Measurements from ENCODE around the gene GLTP. TPM values are rescaled to one million over a fixed set of nuclear protein-coding genes. Genes with fewer than 3 reads are reported as not detected.

Gene GLTP
- total and polyA plus RNA-seq, 2 of the 13 experiments (the other 11 are each of a cell fraction or from before 2014, with no cell fraction given): 10.7 to 12.9 TPM

DNA sequence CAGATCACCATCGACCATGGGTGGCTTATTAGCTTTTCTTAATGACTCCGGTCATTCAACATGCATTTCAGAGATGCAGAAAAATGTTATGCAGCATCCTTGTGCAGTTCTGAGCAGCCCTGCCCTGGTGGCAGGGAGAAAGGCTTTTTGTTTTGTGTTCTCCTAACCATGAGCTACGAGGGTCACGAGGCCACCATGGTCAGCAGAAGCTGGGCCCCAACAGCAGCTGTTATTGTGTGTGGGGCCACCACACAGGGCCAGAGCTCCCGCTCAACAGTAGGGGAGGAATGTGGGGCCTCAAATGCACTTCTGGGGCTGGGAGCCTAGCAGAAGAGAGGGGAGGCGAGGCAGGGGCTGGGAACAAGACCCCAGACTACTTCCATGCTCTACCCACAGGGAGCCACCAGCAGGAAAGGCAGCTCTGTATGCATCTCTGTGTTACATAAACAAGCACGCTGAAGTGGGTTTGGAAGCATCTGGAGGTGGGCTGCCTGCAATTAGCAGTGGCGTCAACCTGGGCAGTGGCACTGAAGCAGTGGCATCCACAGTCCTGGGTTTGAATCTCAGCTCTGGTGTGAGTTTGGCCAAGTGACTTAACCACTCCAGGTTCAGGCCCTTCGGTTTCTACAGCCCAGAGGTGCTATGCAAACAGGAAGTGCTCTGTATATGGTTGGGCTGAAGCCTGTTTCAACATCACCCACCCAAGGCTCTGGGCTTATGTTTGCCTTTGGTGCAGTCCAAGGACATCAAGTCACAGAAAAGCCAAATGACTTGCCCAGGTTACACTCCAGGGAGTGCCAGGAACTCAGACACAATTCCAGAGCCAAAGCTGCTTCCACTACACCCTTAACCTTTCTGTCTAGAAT is 16.3 kb downstream of the GLTP start (continued):
- TF ChIP-seq ZNF878 (CRISPR knock-in tag; IDR thresholded peaks at IDR 0.05): peak; percentile 49; the same call in 1 of the 2 replicates
- TF ChIP-seq, protein P1, sequence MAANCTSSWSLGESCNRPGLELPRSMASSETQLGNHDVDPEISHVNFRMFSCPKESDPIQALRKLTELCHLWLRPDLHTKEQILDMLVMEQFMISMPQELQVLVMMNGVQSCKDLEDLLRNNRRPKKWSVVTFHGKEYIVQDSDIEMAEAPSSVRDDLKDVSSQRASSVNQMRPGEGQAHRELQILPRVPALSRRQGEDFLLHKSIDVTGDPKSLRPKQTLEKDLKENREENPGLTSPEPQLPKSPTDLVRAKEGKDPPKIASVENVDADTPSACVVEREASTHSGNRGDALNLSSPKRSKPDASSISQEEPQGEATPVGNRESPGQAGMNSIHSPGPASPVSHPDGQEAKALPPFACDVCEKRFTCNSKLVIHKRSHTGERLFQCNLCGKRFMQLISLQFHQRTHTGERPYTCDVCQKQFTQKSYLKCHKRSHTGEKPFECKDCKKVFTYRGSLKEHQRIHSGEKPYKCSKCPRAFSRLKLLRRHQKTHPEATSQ (CRISPR knock-in tag; IDR thresholded peaks at IDR 0.05; ENCODE audit: borderline replicate concordance): peak; percentile 79; the same call in 1 of the 2 replicates
- 0 out of 2 replicates have a peak, but pooled peaks have one; percentile 37 for TF ChIP-seq SIX4 (CRISPR knock-in tag; IDR thresholded peaks at IDR 0.05)
- TF ChIP-seq, protein P2, sequence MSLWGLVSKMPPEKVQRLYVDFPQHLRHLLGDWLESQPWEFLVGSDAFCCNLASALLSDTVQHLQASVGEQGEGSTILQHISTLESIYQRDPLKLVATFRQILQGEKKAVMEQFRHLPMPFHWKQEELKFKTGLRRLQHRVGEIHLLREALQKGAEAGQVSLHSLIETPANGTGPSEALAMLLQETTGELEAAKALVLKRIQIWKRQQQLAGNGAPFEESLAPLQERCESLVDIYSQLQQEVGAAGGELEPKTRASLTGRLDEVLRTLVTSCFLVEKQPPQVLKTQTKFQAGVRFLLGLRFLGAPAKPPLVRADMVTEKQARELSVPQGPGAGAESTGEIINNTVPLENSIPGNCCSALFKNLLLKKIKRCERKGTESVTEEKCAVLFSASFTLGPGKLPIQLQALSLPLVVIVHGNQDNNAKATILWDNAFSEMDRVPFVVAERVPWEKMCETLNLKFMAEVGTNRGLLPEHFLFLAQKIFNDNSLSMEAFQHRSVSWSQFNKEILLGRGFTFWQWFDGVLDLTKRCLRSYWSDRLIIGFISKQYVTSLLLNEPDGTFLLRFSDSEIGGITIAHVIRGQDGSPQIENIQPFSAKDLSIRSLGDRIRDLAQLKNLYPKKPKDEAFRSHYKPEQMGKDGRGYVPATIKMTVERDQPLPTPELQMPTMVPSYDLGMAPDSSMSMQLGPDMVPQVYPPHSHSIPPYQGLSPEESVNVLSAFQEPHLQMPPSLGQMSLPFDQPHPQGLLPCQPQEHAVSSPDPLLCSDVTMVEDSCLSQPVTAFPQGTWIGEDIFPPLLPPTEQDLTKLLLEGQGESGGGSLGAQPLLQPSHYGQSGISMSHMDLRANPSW (CRISPR knock-in tag; IDR thresholded peaks at IDR 0.05; ENCODE audit: borderline replicate concordance): peak; percentile 71; the same call in 1 of the 2 replicates
- TF ChIP-seq ZSCAN22 (CRISPR knock-in tag; IDR thresholded peaks at IDR 0.05): no peak
- TF ChIP-seq MZF1 (CRISPR knock-in tag; IDR thresholded peaks at IDR 0.05; ENCODE audit: borderline replicate concordance): no peak
- no peak for TF ChIP-seq PLRG1 (conservative IDR thresholded peaks at IDR 0.05)
- no peak for TF ChIP-seq SOX6 (IDR thresholded peaks at IDR 0.05)
- peak; percentile 90 for TF ChIP-seq SOX6 (CRISPR knock-in tag; IDR thresholded peaks at IDR 0.05)
- TF ChIP-seq TARDBP (CRISPR knock-in tag; IDR thresholded peaks at IDR 0.05): peak; percentile 87
- TF ChIP-seq, protein P3, sequence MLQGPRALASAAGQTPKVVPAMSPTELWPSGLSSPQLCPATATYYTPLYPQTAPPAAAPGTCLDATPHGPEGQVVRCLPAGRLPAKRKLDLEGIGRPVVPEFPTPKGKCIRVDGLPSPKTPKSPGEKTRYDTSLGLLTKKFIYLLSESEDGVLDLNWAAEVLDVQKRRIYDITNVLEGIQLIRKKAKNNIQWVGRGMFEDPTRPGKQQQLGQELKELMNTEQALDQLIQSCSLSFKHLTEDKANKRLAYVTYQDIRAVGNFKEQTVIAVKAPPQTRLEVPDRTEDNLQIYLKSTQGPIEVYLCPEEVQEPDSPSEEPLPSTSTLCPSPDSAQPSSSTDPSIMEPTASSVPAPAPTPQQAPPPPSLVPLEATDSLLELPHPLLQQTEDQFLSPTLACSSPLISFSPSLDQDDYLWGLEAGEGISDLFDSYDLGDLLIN (CRISPR knock-in tag; IDR thresholded peaks at IDR 0.05; ENCODE audit: borderline replicate concordance): no peak
- TF ChIP-seq ELF3 (CRISPR knock-in tag; IDR thresholded peaks at IDR 0.05): peak; percentile 95
- TF ChIP-seq SNAPC2 (CRISPR knock-in tag; IDR thresholded peaks at IDR 0.05): peak; percentile 85; the same call in 1 of the 2 replicates
- TF ChIP-seq RFXANK (CRISPR knock-in tag; IDR thresholded peaks at IDR 0.05): no peak
- no peak for TF ChIP-seq CHCHD3 (CRISPR knock-in tag; IDR thresholded peaks at IDR 0.05)
- TF ChIP-seq ZNF678 (CRISPR knock-in tag; IDR thresholded peaks at IDR 0.05): no peak
- no peak for TF ChIP-seq NRL (CRISPR knock-in tag; IDR thresholded peaks at IDR 0.05; ENCODE audit: borderline replicate concordance)
- TF ChIP-seq, protein P4, sequence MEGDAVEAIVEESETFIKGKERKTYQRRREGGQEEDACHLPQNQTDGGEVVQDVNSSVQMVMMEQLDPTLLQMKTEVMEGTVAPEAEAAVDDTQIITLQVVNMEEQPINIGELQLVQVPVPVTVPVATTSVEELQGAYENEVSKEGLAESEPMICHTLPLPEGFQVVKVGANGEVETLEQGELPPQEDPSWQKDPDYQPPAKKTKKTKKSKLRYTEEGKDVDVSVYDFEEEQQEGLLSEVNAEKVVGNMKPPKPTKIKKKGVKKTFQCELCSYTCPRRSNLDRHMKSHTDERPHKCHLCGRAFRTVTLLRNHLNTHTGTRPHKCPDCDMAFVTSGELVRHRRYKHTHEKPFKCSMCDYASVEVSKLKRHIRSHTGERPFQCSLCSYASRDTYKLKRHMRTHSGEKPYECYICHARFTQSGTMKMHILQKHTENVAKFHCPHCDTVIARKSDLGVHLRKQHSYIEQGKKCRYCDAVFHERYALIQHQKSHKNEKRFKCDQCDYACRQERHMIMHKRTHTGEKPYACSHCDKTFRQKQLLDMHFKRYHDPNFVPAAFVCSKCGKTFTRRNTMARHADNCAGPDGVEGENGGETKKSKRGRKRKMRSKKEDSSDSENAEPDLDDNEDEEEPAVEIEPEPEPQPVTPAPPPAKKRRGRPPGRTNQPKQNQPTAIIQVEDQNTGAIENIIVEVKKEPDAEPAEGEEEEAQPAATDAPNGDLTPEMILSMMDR (CRISPR knock-in tag; IDR thresholded peaks at IDR 0.05): no peak
- no peak for TF ChIP-seq RBFOX2 (IDR thresholded peaks at IDR 0.05; ENCODE audit: low read depth, low read length)
- TF ChIP-seq ETV6 (CRISPR knock-in tag; conservative IDR thresholded peaks at IDR 0.05): no peak
- no peak for TF ChIP-seq BRCA1 (CRISPR knock-in tag; IDR thresholded peaks at IDR 0.05)
- TF ChIP-seq ZNF589 (CRISPR knock-in tag; conservative IDR thresholded peaks at IDR 0.05): no peak
- TF ChIP-seq ZNF33A (CRISPR knock-in tag; IDR thresholded peaks at IDR 0.05; ENCODE audit: borderline replicate concordance): no peak
- TF ChIP-seq RNF2 (conservative IDR thresholded peaks at IDR 0.05; ENCODE audit: low read depth): no peak
